Activated T-cell treated with anti-CD3 and anti-CD28 coated beads, Interleukin-2, amount 50 U/mL, for 4 hours (primary cell): Measurements from ENCODE around the gene TMEM209. TPM values are rescaled to one million over a fixed set of nuclear protein-coding genes. Genes with fewer than 3 reads are reported as not detected.

Experiments
- ATAC-seq, 2 donors: fragments of 200-7000 bp; cut with Tn5 transposase; one replicate each; pipeline ENCODE4 v1.10.0; 2021
- DNase-seq: peaks from one replicate; pipeline ENCODE4 v3.0.0-alpha.2; 2020
- H3K27me3 Mint-ChIP-seq: one replicate; pipeline ENCODE4 v1.8.0; 2021; ENCODE audit warnings: low read depth, mixed read lengths
- H3K36me3 Mint-ChIP-seq: one replicate; pipeline ENCODE4 v1.8.0; 2022; ENCODE audit warnings: mixed read lengths; ENCODE audit not compliant: insufficient read depth
- H3K4me1 Mint-ChIP-seq: one replicate; pipeline ENCODE4 v1.8.0; 2021; ENCODE audit warnings: low read depth, mixed read lengths
- H3K4me3 Mint-ChIP-seq: one replicate; pipeline ENCODE4 v1.8.0; 2021; ENCODE audit warnings: mild to moderate bottlenecking, moderate library complexity, mixed read lengths
- H3K9me3 Mint-ChIP-seq: one replicate; pipeline ENCODE4 v1.8.0; 2021; ENCODE audit warnings: mixed read lengths
- total RNA-seq, 3 donors: library from RNA; stranded (reverse); gene quantifications; one replicate each; pipeline ENCODE4 v1.2.1, GENCODE V29; 2021

Gene TMEM209
- total RNA-seq, 3 donors from 2014 or later = 44.5 to 46.4 (median 45.0) TPM

GRCh38 chr7:130162196-130162595 lies 43.0 kb downstream of the TMEM209 start:
- Mint-ChIP-seq H3K4me1 (no peaks in the 10 kb centered on the region), H3K36me3 (peaks cover 49% of the 10 kb centered on the region), H3K9me3 (peaks cover 8% of the 10 kb centered on the region), H3K27me3 (no peaks in the 10 kb centered on the region), H3K4me3 (no peak overlapping the region)
- DNase-seq = no peak
- no peak for ATAC-seq

- no peak overlapping the region for H3K4me3 Mint-ChIP-seq
- no peaks in the 10 kb centered on the region for H3K4me1 Mint-ChIP-seq
- peaks cover 8% of the 10 kb centered on the region for H3K9me3 Mint-ChIP-seq
- ATAC-seq (no peak), DNase-seq (no peak)
- no peaks in the 10 kb centered on the region for H3K27me3 Mint-ChIP-seq
- H3K36me3 Mint-ChIP-seq = peaks cover 46% of the 10 kb centered on the region
Observed at GRCh38 chr7:130160455-130160854, 44.8 kb downstream of the TMEM209 start.

GRCh38 chr7:130160023-130160422 lies 45.2 kb downstream of the TMEM209 start:
- ATAC-seq (no peak), DNase-seq (no peak)
- H3K27me3 Mint-ChIP-seq = no peaks in the 10 kb centered on the region
- peaks cover 42% of the 10 kb centered on the region for H3K36me3 Mint-ChIP-seq
- peaks cover 8% of the 10 kb centered on the region for H3K9me3 Mint-ChIP-seq
- no peaks in the 10 kb centered on the region for H3K4me1 Mint-ChIP-seq
- no peak overlapping the region for H3K4me3 Mint-ChIP-seq

- Mint-ChIP-seq H3K4me3 (no peak overlapping the region), H3K36me3 (peaks cover 33% of the 10 kb centered on the region), H3K9me3 (peaks cover 8% of the 10 kb centered on the region), H3K4me1 (no peaks in the 10 kb centered on the region), H3K27me3 (no peaks in the 10 kb centered on the region)
- DNase-seq (no peak), ATAC-seq (no peak)
Observed at GRCh38 chr7:130157700-130158099, 47.5 kb downstream of the TMEM209 start.

- Mint-ChIP-seq H3K4me3 (no peak overlapping the region), H3K4me1 (no peaks in the 10 kb centered on the region), H3K9me3 (peaks cover 8% of the 10 kb centered on the region), H3K36me3 (peaks cover 25% of the 10 kb centered on the region), H3K27me3 (no peaks in the 10 kb centered on the region)
- DNase-seq = no peak
- ATAC-seq = no peak
Observed at GRCh38 chr7:130156140-130156539, 49.1 kb downstream of the TMEM209 start.

- Mint-ChIP-seq H3K9me3 (peaks cover 4% of the 10 kb centered on the region), H3K4me1 (no peaks in the 10 kb centered on the region), H3K36me3 (peaks cover 12% of the 10 kb centered on the region), H3K4me3 (no peak overlapping the region), H3K27me3 (peaks cover 5% of the 10 kb centered on the region)
- DNase-seq = no peak
- ATAC-seq = no peak
Observed at GRCh38 chr7:130154501-130155317, 50.5 kb downstream of the TMEM209 start.

GRCh38 chr7:130154131-130154500 lies 51.1 kb downstream of the TMEM209 start:
- H3K36me3 Mint-ChIP-seq = peaks cover 7% of the 10 kb centered on the region

GRCh38 chr7:130153211-130153908 lies 51.8 kb downstream of the TMEM209 start:
- peaks cover 3% of the 10 kb centered on the region for H3K36me3 Mint-ChIP-seq
- H3K27me3 Mint-ChIP-seq = peaks cover 7% of the 10 kb centered on the region
- no peak overlapping the region for H3K4me3 Mint-ChIP-seq
- peaks cover 4% of the 10 kb centered on the region for H3K9me3 Mint-ChIP-seq
- H3K4me1 Mint-ChIP-seq = no peaks in the 10 kb centered on the region
- ATAC-seq (no peak), DNase-seq (no peak)

More at GRCh38 chr7:130154131-130154500, 51.1 kb downstream of the TMEM209 start:
- Mint-ChIP-seq H3K9me3 (peaks cover 4% of the 10 kb centered on the region), H3K4me3 (no peak overlapping the region), H3K4me1 (no peaks in the 10 kb centered on the region), H3K27me3 (peaks cover 7% of the 10 kb centered on the region)
- DNase-seq (no peak), ATAC-seq (no peak)

- Mint-ChIP-seq H3K4me3 (no peak overlapping the region), H3K36me3 (peaks cover 3% of the 10 kb centered on the region), H3K4me1 (peaks cover 1% of the 10 kb centered on the region), H3K27me3 (peaks cover 7% of the 10 kb centered on the region), H3K9me3 (peaks cover 4% of the 10 kb centered on the region)
- DNase-seq = no peak
- ATAC-seq = peak in 1 of 2 donors; percentile 42
Observed at GRCh38 chr7:130152493-130153210, 52.6 kb downstream of the TMEM209 start.

- peak; percentile 44 to 48 for ATAC-seq
- DNase-seq = no peak
- Mint-ChIP-seq H3K9me3 (no peaks in the 10 kb centered on the region), H3K4me1 (peaks cover 1% of the 10 kb centered on the region), H3K27me3 (peaks cover 7% of the 10 kb centered on the region), H3K4me3 (no peak overlapping the region), H3K36me3 (no peaks in the 10 kb centered on the region)
Observed at GRCh38 chr7:130151591-130152492, 53.4 kb downstream of the TMEM209 start.

GRCh38 chr7:130150587-130150986 lies 54.6 kb downstream of the TMEM209 start:
- Mint-ChIP-seq H3K36me3 (no peaks in the 10 kb centered on the region), H3K4me1 (peaks cover 3% of the 10 kb centered on the region), H3K4me3 (no peak overlapping the region), H3K27me3 (peaks cover 7% of the 10 kb centered on the region), H3K9me3 (no peaks in the 10 kb centered on the region)
- DNase-seq (no peak), ATAC-seq (no peak)

- Mint-ChIP-seq H3K27me3 (peaks cover 7% of the 10 kb centered on the region), H3K9me3 (no peaks in the 10 kb centered on the region), H3K4me3 (no peak overlapping the region), H3K4me1 (peaks cover 4% of the 10 kb centered on the region), H3K36me3 (no peaks in the 10 kb centered on the region)
- ATAC-seq (no peak), DNase-seq (no peak)
Observed at GRCh38 chr7:130149281-130150139, 55.7 kb downstream of the TMEM209 start.

GRCh38 chr7:130148561-130148960 lies 56.6 kb downstream of the TMEM209 start:
- Mint-ChIP-seq H3K4me3 (no peak overlapping the region), H3K27me3 (peaks cover 7% of the 10 kb centered on the region), H3K4me1 (peaks cover 4% of the 10 kb centered on the region), H3K9me3 (no peaks in the 10 kb centered on the region), H3K36me3 (no peaks in the 10 kb centered on the region)
- DNase-seq (no peak), ATAC-seq (no peak)
